C4-2B (cell line): ENCODE results near the gene ARHGEF28.

ENCODE experiments used
- ZFX ChIP-seq: fragments of 450-650 bp; IDR thresholded peaks from 2 replicates; pipeline ENCODE4 v1.6.1; 2017
- TF ChIP-seq, protein P1 (sequence below): fragments of 450-650 bp; conservative IDR thresholded peaks from 2 replicates; pipeline ENCODE4 v1.5.1; 2017; ENCODE audit warnings: mild to moderate bottlenecking

DNA sequence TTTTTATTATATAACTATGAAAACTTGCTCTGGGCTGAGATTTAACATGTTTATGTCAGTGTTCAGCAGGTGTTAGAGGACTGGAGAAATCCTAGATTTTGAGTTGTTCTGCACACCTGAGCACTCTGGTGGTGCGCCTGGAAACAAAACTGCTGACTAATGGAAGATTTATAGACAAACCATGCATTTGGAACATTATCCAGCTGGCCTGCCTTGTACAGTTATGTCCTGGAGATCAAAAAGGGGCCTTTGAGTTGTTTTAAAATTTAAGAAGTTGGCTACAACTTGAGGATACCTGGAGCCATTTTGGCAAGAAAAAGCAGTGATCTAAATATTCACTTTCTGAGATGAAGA, 5.7 kb upstream of the ARHGEF28 start:
- TF ChIP-seq, protein P1, sequence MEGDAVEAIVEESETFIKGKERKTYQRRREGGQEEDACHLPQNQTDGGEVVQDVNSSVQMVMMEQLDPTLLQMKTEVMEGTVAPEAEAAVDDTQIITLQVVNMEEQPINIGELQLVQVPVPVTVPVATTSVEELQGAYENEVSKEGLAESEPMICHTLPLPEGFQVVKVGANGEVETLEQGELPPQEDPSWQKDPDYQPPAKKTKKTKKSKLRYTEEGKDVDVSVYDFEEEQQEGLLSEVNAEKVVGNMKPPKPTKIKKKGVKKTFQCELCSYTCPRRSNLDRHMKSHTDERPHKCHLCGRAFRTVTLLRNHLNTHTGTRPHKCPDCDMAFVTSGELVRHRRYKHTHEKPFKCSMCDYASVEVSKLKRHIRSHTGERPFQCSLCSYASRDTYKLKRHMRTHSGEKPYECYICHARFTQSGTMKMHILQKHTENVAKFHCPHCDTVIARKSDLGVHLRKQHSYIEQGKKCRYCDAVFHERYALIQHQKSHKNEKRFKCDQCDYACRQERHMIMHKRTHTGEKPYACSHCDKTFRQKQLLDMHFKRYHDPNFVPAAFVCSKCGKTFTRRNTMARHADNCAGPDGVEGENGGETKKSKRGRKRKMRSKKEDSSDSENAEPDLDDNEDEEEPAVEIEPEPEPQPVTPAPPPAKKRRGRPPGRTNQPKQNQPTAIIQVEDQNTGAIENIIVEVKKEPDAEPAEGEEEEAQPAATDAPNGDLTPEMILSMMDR = no peak
- no peak for TF ChIP-seq ZFX
